GM12874 (cell line): Measurements from ENCODE around the gene TNC.

Source experiments
- CTCF ChIP-seq: IDR thresholded peaks from 2 replicates; pipeline ENCODE4 v1.5.1; 2011; ENCODE audit warnings: low read depth, mild to moderate bottlenecking, control low read depth, low read length, moderate library complexity; ENCODE audit not compliant: insufficient read depth

Gene TNC

GRCh38 chr9:115157245-115157674, 39.3 kb upstream of the TNC start:
- TF ChIP-seq CTCF = no peak

- no peak for TF ChIP-seq CTCF
Measured at GRCh38 chr9:115155037-115155436, 37.1 kb upstream of the TNC start.

GRCh38 chr9:115154617-115155016, 36.7 kb upstream of the TNC start:
- TF ChIP-seq CTCF = no peak

GRCh38 chr9:115152281-115152820, 34.4 kb upstream of the TNC start:
- TF ChIP-seq CTCF = no peak

GRCh38 chr9:115148721-115149120, 30.8 kb upstream of the TNC start:
- no peak for TF ChIP-seq CTCF

- TF ChIP-seq CTCF = no peak
Measured at GRCh38 chr9:115146581-115147021, 28.6 kb upstream of the TNC start.

GRCh38 chr9:115144706-115145105, 26.7 kb upstream of the TNC start:
- no peak for TF ChIP-seq CTCF

GRCh38 chr9:115143689-115144088, 25.7 kb upstream of the TNC start:
- no peak for TF ChIP-seq CTCF
